Loucy (cell line): ENCODE data around the gene PUS10.

Experiments used
- CTCF ChIP-seq: fragments of 200-600 bp; sonication (generic); conservative IDR thresholded peaks from 2 replicates; pipeline ENCODE4 v1.5.1; 2014; ENCODE audit warnings: mild to moderate bottlenecking, antibody characterized with exemption, low read length
- EZH2phosphoT487 ChIP-seq: fragments of 200-600 bp; IDR thresholded peaks from 2 replicates; pipeline ENCODE4 v1.6.1; 2018; ENCODE audit warnings: antibody characterized with exemption, mild to moderate bottlenecking, moderate library complexity, borderline replicate concordance

- TF ChIP-seq CTCF: no peak
- no peak for TF ChIP-seq EZH2phosphoT487
These were observed 12.3 kb downstream of the PUS10 start for GRCh38 chr2:61005736-61006135.
